Activated effector memory CD4-positive, alpha-beta T cell treated with Interleukin-2 at 50 U/mL for 16 hours (primary cell): ENCODE results near the gene ZNF234.
"Not testable (repeated sequence)": the region's sequence is repeated elsewhere in the genome, so short reads cannot be mapped to it uniquely, and the experiment has no call there.

ENCODE experiments used
- DNase-seq: peaks from one replicate; pipeline ENCODE4 v3.0.0-alpha.2; 2020

The ZNF234 gene

DNA sequence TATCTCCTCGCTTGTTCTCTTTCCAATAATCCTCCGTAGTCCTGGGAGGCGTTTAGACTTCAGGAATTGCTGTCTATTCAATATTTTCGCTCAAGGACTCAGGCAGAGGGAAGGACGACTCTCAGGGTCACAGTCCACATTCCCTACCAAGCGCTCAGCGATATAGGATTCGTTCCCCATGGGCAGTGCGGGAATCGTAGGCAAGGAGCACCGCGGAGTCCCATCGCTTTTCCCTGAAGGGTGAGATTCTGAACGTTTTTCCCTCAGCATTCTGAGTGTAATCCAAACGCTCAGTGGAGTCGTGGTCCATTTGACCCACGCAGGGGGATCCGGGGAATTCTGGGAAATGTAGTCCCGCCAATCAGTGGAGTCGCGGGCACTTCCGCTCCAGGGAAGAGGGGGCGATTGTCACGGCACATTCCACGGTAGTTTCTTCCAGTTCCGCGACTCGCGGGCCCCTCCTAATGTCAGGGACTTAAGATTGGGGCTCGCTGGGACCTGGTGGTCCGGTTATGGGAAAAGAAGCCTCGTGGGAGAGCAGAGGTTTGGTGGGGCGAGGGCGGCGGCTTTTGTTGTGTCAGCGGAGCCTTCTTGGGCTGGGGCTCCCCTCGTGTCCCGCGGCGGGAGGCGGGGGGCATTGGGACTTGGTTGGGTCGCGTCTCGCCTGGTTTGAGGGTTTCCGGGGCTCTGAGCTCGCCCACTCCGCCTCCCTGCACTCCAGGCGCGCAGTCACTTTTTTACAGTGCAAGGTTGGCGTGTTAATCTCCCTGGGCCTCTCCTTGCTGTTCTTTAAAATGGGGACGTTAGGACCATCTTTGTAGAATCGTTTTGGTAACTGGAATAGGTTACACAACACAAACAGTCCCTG lies at the start of gene ZNF234:
Gene ZNF234, plus strand, starts transcription at position 364 of the 868 bp plus-strand sequence. CDS start 3,079 bp downstream, outside the sequence.
- peak; percentile 50 for DNase-seq

DNA sequence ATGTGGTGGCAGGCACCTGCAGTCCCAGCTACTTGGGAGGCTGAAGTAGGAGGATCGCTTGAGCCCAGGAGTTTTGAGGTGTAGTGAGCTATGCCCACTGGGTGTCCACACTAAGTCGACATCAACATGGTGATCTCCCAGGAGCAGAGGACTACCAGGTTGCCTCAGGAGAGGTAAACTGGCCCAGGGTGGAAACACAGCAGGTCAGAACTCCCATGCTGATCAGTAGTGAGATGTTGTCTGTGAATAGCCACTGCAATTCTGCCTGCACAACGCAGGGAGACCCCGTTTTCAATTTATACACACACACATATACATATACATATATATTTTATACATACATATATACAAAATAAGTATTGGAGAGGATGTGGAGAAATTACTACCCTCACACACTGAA lies 49.2 kb upstream of the ZNF234 start:
- DNase-seq: no peak

DNA sequence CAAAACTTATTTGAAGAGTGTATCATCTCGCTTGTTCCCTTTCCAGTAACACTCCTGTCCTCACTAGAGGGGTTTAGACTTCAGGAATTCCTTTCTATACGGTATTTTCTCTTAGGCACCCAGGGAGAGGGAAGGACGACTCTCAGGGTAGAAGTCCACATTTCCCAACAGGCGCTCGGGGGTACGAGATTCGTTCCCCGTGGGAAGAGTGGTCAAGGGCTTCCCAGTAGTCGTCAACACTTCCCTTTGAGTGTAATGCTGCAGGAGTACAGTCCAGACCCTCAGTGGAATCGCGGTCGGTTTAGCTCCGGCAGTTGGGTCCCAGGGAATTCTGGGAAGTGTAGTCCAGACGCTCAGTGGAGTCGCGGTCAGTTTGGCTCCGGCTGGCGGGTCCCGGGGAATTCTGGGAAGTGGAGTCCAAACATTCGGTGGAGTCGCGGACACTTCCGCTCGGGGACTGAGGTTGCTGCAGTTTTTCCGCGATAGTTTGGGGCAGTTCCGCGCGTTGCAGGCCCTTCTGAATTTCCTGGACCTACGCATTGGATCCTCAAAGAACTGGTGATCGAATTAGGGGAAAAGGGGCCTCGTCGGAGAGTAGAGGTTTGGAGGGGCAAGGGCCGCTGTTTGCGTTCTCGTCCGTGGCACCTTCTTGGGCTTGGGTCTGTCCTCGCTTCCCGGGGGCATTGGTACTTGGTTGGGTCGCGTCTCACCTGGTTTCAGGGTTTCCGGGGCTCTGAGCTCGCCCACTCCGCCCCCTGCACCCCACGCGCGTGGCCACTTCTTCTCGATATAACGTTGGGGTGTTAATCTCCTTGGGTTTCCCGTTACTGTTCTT lies 47.2 kb upstream of the ZNF234 start, which contains the start of gene ZNF224:
Gene ZNF224, plus strand, starts transcription at position 431 of the 835 bp plus-strand sequence. CDS start 3,513 bp downstream, outside the sequence.
- DNase-seq: peak; percentile 73

DNA sequence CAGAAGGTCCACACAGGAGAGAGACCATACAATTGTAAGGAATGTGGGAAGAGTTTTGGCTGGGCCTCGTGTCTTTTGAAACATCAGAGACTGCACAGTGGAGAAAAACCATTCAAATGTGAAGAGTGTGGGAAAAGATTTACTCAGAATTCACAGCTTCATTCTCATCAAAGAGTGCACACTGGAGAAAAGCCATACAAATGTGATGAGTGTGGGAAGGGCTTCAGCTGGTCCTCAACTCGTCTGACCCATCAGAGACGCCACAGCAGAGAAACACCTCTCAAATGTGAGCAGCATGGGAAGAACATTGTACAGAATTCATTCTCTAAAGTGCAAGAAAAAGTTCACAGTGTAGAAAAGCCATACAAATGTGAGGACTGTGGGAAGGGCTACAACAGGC lies 33.6 kb upstream of the ZNF234 start:
- no peak for DNase-seq

DNA sequence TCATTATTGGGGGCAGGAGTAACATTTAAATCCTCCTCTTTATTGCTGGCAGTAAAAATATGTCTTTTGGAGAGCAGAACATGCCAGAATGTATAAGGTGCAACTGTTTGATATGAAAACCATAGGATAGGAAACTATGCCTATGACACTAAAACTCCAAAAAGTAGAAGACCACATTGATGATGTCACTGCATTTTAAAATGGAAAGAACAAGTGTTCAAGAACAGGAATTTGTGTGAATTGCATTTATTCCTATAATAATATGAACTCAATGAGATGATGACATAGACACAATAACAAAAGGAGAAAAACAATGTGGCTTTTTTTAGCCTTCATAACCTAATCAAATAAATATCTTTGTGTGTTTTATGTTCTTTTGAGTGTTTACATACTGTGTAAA lies 31.9 kb upstream of the ZNF234 start:
- DNase-seq: no peak

DNA sequence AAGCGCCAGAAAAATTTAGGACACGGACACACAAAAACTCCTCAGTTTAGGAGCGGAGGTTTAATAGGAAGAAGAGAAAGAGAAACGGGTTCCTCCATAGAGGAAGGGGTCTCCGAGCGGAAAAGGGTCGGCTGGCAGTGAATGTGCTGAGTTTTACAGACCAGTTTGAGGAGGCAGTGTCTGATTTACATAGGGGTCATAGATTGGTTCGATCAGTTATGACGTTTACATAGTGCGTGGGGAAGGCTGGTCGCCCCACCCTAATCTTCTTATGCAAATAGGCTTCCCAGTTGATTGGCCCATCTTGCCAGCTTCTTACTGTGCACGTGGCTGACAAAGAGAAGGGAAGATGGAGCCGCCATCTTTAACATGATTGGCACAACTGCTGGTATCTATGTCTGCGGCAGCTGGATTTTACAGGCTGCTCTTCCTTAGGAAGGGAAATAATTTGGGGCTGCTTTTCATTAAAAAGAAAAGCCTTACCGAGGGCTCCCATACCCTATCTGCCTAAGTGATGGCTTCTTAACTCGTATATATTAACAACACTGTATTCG lies 29.4 kb upstream of the ZNF234 start:
- DNase-seq: no peak

DNA sequence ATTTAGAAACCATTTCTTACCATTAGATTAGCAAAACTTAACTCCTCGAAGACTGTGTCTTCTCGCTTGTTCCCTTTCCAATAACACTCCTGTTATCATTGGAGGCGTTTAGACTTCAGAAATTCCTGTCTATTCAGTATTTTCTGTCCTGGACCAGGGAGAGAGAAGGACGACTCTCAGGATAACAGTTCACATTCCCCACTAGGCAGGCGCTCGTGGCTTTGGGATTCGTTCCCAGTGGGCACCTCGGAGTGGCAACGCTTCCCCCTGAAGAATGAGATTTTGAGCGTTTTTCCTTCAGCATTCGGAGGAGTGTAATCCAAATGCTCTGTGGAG lies 28.6 kb upstream of the ZNF234 start:
- DNase-seq: no peak

DNA sequence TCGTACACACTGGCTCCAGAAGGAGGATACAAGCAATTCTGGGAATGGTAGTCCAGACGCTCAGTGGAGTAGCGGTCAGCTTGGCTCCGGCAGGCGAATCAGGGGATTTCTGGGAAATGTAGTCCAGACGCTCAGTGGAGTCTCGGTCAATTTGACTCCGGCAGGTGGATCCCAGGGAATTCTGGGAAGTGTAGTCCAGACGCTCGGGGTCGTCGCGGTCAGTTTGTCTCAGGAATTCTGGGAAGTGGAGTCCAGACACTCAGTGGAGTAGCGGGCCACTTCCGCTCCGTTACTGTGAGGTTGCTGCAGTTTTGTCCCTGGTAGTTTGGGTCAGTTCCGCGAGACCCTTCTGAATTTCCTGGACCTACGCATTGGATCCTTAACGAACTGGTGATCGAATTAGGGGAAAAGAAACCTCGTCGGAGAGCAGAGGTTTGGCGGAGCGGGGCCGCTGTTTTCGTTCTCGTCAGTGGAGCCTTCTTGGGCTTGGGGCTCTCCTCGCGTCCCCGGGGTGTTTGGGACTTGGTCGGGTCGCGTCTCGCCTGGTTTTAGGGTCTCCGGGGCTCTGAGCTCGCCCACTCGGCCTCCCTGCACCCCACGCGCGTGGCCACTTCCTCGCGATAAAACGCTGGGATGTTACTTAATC lies 28.1 kb upstream of the ZNF234 start, which contains the start of gene ZNF225:
Gene ZNF225, plus strand, starts transcription at position 262 of the 646 bp plus-strand sequence. CDS start 2,429 bp downstream, outside the sequence.
- peak; percentile 76 for DNase-seq

DNA sequence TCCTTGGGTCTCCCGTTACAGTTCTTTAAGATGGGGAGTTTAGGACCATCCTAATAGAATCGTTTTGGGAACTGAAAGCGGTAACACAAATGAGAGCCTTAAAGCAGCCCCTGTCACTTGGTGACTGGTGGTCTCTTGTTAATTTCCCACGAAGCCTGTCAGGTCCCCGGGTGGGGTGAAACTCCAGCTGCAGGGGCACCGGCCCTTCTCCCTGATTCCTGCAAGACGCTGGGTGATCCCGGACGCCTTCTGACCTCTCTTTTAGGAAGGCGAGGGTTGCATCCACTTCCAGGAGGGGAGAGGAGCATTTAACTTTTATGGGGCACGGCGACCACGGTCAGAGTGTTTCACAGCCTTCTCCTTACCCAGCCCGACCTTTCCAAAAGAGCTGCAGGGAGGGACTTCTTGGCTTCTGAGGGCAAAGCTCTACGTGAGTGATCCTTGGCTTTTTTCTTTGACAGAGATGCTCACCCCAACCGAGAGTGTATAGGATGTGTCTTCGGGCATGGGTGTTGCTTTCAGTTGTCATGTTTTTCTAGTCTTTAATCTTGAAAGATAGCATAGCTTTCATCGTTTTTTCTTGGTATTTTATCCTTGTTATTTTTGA lies 27.5 kb upstream of the ZNF234 start:
- DNase-seq: no peak

DNA sequence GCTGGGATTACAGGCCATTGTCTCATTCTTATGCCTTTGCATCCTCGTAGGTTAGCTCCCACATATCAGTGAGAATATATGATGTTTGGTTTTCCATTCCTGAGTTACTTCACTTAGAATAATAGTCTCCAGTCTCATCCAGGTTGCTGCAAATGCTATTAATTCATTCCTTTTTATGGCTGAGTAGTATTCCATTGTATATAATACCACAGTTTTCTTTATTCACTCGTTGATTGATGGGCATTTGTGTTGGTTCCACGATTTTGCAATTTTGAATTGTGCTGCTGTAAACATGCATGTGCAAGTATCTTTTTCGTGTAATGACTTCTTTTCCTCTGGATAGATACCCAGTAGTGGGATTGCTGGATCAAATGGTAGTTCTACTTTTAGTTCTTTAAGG lies 20.2 kb upstream of the ZNF234 start:
- not testable (repeated sequence) for DNase-seq

DNA sequence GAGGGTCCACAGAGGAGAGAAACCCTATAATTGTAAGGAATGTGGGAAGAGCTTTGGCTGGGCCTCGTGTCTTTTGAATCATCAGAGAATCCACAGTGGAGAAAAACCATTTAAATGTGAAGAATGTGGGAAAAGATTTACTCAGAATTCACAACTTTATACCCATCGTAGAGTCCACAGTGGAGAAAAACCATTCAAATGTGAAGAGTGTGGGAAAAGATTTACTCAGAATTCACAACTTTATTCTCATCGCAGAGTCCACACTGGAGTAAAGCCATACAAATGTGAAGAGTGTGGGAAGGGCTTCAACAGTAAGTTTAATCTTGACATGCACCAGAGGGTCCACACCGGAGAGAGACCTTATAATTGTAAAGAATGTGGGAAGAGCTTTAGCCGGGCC lies 9.4 kb upstream of the ZNF234 start:
- no peak for DNase-seq

DNA sequence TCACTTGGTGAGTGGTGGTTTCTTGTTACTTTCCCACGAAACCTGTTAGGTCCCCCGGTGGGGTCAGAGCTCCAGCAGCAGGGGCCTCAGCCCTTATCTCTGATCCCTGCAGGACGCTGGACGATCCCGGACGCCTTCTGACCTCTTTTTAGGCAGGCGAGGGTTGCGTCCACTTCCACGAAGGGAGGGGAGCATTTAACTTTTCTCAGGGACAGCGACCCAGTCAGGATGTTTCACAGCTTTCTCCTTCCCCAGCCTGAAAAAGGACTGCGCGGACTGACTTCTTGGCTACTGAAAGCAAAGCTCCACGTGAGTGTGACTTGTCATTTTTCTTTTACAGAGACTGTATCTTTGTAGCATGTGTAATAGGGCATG lies 692 bp downstream of the ZNF234 start:
- DNase-seq: peak; percentile 2

DNA sequence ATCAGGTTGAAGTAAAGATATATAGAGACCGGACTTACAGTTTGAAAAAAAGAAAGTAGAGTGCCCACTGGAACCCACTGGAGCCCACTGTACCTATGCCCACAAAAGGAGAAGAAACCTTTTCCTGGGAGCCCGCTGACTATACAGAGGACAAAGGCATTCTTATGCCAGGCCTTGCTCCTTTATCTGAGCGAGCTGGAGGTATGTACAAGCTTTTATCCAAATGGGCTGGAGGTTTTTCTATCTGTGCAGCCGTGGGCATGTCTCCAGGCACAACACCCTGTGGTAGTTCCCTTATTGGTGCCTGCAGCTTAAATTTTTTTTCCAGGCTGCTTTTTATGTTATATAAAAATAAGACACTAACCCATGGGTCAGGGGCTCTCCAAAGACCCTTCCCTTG lies 8.4 kb downstream of the ZNF234 start:
- DNase-seq: no peak

DNA sequence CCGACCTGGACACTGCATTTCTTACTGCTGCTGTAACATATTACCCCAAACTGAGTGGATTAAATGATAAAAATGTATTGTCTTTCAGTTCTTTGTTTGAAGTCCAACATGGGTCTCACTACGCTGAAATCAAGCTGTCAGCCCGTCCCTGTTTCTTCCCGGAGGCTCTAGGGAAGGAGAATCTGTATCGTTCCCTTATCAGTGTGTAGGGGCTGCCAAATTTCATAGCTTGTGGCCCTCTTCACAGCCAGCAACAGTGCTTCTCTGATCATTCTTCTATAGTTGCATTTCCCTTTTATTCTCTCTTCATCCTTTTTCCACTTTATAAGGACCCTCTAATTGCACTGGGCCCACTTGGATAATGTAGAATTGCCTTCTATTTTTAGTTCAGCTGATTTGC lies 10.1 kb downstream of the ZNF234 start:
- DNase-seq: no peak

DNA sequence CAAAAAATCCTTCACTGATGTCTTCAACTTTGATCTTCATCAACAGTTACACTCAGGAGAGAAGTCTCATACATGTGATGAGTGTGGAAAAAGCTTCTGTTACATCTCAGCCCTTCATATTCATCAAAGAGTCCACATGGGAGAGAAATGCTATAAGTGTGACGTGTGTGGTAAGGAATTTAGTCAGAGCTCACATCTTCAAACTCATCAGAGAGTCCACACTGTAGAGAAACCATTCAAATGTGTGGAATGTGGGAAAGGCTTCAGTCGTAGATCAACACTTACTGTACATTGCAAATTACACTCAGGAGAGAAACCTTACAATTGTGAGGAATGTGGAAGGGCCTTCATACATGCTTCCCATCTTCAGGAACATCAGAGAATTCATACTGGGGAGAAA lies 15.1 kb downstream of the ZNF234 start:
- no peak for DNase-seq

DNA sequence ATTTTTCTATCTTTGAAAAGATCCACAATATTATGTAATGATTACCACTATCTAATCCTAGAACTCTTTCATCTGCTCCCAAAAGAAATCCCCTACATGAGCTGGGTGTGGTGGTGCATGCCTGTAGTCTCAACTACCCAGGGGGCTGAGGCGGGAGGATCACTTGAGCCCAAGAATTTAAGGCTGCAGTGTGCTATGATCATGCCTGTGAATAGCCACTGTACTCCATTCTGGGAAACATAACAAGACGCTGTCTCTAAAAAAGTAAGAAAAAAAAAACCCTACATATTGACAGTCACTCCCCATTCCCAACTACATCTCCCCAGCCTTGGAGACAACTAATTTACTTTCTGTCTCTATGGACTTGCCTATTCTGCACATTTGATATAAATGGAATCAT lies 22.4 kb downstream of the ZNF234 start:
- no peak for DNase-seq

DNA sequence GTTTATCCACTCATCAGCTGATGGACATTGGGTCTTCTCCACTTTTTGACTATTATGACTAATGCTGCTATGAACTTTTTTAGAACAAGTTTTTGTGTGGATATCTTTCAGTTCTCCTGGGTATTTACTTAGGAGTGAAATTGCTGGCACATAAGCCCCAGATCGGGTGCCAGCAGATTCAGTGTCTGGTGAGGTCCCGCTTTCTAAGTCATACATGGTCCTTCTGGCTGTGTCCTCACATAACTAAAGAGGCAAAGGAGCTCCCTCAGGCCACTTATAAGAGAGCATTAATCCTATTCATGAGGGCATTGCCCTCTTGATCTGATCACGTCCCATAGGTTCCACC lies 22.9 kb downstream of the ZNF234 start:
- DNase-seq: no peak

DNA sequence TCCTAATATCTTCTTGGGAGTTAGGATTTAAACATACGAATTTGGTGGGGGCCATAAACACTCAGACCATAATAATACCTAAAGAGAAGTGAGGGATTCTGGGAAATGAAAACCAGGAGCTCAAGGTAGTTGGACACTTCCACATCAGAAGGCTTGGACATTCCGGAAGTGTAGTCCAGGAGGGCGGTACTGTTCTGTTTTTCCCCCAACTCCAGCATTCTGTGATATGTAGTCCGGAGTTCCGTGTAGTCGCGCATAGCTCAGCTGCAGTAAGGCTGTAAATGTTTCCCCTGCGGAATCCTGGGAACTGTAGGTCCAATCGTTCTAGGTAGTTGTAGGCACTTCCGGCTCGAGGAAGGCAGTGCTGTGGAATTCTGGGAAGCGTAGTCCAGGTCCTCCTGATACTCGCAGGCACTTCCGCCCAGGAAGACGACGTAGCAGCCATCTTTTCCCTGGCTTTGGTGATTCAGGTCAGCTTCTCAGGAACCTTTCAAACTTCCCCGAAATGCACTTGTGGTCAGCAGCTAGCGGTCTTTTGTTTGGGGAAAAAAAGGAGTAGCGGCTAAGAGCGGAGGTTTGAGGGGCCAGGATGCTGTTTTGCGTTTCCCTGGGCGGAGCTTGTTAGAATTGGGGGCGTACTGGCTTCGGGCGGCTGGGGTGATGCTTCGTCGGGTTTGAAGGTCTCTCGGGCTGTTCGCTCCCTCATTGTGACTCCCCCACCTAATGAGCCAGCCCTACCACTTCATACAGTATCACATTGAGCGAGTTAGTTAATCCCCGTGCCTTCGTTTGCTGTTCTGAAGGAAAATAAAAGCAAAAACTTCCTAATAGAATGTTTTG lies 23.5 kb downstream of the ZNF234 start, which contains the start of gene ZNF226:
Gene ZNF226, plus strand, starts transcription at position 428 of the 840 bp plus-strand sequence. CDS start 4,981 bp downstream, outside the sequence.
- peak; percentile 76 for DNase-seq

DNA sequence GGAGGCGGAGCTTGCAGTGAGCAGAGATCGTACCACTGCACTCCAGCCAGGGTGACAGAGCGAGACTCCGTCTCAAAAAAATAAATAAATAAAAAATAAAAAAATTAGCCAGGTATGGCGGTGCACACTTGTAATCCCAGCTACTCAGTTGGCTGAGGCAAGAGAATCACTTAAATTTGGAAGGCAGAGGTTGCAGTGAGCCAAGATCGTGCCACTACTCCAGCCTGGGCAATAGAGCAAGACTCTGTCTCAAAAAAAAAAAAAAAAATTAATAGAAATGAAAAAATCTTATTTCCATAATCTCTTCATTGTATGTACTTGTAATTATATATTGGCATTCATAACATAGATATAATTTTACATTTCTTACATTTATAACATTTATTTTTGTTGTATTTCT lies 29.3 kb downstream of the ZNF234 start:
- DNase-seq: not testable (repeated sequence)

DNA sequence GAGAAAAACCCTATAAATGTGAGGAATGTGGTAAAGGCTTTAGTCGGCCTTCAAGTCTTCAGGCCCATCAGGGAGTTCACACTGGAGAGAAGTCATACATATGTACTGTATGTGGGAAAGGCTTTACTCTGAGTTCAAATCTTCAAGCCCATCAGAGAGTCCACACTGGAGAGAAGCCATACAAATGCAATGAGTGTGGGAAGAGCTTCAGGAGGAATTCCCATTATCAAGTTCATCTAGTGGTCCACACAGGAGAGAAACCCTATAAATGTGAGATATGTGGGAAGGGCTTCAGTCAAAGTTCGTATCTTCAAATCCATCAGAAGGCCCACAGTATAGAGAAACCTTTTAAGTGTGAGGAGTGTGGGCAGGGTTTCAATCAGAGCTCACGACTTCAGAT lies 35.2 kb downstream of the ZNF234 start:
- DNase-seq: no peak

DNA sequence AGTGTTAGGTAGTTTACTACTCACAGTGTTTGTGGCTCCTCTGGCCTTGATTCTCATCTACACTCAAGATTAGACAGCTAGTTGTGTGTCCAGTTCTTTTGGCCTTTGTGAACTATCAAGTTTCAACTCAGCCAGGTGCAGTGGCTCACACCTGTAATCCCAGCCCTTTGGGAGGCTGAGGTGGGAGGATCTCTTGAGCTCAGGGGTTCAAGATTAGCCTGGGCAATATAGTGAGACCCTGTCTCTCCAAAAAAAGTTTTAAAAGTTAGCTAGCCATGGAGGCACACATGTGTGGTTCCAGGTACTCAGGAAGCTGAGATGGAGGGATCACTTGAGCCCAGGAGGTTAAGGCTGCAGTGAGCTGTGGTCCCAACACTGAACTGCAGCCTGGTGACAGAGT lies 39.6 kb downstream of the ZNF234 start:
- DNase-seq: no peak

DNA sequence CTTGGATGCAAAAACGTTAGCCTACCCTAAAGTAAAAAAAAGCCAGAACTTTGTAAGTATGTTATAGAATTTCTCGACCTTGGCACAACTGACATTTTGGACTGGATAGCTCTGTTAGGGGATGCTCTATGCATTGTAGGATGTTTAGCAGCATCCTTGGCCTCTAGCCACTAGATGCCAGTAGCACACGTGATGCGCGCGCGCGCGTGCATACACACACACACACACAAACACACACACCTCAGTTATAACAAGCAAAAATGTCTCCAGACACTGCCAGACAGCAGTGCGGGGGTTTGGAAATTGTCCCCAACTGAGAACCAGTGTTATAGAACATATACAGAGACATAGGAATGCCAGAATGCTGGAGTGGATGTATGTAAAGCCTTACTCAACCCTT lies 40.8 kb downstream of the ZNF234 start:
- DNase-seq: no peak
